Measurements from ENCODE around the gene FAM3A. TPM values are rescaled to one million over a fixed set of nuclear protein-coding genes. Genes with fewer than 3 reads are reported as not detected.
A peak's percentile ranks its signal among the peaks of the same experiment; 100 is the strongest.

The FAM3A gene
- total RNA-seq, 1 experiment from 2014 or later: 25.0 TPM

DNA sequence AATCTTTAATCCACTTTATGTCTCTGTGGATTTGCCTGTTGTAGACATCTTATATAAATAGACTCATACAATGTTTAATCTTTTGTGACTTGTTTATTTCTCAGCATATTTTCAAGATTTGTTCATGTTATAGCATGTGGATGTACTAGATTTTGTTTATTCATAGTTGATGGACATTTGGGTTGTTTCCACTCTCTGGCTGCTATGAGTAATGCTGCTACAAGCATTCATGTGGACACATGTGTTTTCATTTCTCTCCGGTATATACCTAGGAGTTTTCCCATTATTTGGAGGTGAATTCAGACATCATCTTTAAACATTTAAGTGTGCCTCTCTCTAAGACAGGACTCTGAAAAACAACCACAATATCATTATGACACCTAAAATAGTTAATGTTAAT is 33.7 kb upstream of the FAM3A start (continued):
- TF ChIP-seq, protein P1, sequence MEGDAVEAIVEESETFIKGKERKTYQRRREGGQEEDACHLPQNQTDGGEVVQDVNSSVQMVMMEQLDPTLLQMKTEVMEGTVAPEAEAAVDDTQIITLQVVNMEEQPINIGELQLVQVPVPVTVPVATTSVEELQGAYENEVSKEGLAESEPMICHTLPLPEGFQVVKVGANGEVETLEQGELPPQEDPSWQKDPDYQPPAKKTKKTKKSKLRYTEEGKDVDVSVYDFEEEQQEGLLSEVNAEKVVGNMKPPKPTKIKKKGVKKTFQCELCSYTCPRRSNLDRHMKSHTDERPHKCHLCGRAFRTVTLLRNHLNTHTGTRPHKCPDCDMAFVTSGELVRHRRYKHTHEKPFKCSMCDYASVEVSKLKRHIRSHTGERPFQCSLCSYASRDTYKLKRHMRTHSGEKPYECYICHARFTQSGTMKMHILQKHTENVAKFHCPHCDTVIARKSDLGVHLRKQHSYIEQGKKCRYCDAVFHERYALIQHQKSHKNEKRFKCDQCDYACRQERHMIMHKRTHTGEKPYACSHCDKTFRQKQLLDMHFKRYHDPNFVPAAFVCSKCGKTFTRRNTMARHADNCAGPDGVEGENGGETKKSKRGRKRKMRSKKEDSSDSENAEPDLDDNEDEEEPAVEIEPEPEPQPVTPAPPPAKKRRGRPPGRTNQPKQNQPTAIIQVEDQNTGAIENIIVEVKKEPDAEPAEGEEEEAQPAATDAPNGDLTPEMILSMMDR (IDR thresholded peaks at IDR 0.05): no peak
- TF ChIP-seq, protein P2, sequence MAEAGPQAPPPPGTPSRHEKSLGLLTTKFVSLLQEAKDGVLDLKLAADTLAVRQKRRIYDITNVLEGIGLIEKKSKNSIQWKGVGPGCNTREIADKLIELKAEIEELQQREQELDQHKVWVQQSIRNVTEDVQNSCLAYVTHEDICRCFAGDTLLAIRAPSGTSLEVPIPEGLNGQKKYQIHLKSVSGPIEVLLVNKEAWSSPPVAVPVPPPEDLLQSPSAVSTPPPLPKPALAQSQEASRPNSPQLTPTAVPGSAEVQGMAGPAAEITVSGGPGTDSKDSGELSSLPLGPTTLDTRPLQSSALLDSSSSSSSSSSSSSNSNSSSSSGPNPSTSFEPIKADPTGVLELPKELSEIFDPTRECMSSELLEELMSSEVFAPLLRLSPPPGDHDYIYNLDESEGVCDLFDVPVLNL (CRISPR knock-in tag; IDR thresholded peaks at IDR 0.05; ENCODE audit: borderline replicate concordance, low read depth): no peak

DNA sequence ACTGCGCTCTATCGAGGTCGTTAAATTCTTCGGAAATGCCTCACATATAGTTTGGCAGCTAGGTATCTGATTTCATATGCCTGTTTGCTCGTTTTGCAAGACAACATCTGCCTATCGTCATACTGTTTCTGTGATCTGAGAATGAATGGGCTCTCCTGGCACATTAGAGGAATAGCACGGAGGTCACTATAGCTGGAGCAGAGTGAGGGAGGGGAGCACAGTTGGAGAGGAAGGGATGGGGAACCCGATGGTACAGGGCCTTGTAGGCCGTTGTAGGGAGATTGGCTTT is 31.9 kb upstream of the FAM3A start:
- H3K9me3 Mint-ChIP-seq: no peaks in the 10 kb centered on the region
- H3K27ac Mint-ChIP-seq: peak overlapping the region; percentile 98
- POLR2A ChIA-PET: interaction anchor here (1.6 kb wide), 1 partner anchor 30 kb away, joined by 3 read pairs; no protein-coding TSS in a partner anchor

More for the DNA sequence above, 31.9 kb upstream of the FAM3A start:
- Mint-ChIP-seq H3K4me3 (peak overlapping the region; percentile 97), H3K36me3 (peaks cover 7% of the 10 kb centered on the region), H3K4me1 (peaks cover 11% of the 10 kb centered on the region), H3K27me3 (ENCODE audit: low read depth) (no peaks in the 10 kb centered on the region)
- CTCF ChIA-PET: interaction anchor here (1.0 kb wide), 2 partner anchors 58 to 175 kb away, joined by 3 to 7 read pairs; partner anchors contain the start of gene SLC10A3
- ATAC-seq: no peak
- no peak for DNase-seq (ENCODE audit: low spot score)
- TF ChIP-seq ZBTB21 (CRISPR knock-in tag; IDR thresholded peaks at IDR 0.05; ENCODE audit: borderline replicate concordance) (no peak), ZNF263 (CRISPR knock-in tag; IDR thresholded peaks at IDR 0.05; ENCODE audit: low read depth) (no peak), KAT7 (CRISPR knock-in tag; IDR thresholded peaks at IDR 0.05; ENCODE audit: borderline replicate concordance) (no peak), FOXP1 (CRISPR knock-in tag; IDR thresholded peaks at IDR 0.05; ENCODE audit: borderline replicate concordance) (no peak), ZNF396 (CRISPR knock-in tag; IDR thresholded peaks at IDR 0.05; ENCODE audit: borderline replicate concordance) (no peak), NFATC4 (CRISPR knock-in tag; IDR thresholded peaks at IDR 0.05) (no peak), TP53 (CRISPR knock-in tag; IDR thresholded peaks at IDR 0.05) (no peak), CBFB (CRISPR knock-in tag; IDR thresholded peaks at IDR 0.05; ENCODE audit: low read depth) (no peak), EMX1 (CRISPR knock-in tag; IDR thresholded peaks at IDR 0.05) (no peak), ZNF121 (CRISPR knock-in tag; IDR thresholded peaks at IDR 0.05) (no peak), ELF4 (CRISPR knock-in tag; IDR thresholded peaks at IDR 0.05; ENCODE audit: low read depth) (no peak), ZNF138 (CRISPR knock-in tag; conservative IDR thresholded peaks at IDR 0.05) (no peak)
- TF ChIP-seq, protein P3, sequence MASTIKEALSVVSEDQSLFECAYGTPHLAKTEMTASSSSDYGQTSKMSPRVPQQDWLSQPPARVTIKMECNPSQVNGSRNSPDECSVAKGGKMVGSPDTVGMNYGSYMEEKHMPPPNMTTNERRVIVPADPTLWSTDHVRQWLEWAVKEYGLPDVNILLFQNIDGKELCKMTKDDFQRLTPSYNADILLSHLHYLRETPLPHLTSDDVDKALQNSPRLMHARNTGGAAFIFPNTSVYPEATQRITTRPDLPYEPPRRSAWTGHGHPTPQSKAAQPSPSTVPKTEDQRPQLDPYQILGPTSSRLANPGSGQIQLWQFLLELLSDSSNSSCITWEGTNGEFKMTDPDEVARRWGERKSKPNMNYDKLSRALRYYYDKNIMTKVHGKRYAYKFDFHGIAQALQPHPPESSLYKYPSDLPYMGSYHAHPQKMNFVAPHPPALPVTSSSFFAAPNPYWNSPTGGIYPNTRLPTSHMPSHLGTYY (CRISPR knock-in tag; IDR thresholded peaks at IDR 0.05): no peak
- TF ChIP-seq, protein P4, sequence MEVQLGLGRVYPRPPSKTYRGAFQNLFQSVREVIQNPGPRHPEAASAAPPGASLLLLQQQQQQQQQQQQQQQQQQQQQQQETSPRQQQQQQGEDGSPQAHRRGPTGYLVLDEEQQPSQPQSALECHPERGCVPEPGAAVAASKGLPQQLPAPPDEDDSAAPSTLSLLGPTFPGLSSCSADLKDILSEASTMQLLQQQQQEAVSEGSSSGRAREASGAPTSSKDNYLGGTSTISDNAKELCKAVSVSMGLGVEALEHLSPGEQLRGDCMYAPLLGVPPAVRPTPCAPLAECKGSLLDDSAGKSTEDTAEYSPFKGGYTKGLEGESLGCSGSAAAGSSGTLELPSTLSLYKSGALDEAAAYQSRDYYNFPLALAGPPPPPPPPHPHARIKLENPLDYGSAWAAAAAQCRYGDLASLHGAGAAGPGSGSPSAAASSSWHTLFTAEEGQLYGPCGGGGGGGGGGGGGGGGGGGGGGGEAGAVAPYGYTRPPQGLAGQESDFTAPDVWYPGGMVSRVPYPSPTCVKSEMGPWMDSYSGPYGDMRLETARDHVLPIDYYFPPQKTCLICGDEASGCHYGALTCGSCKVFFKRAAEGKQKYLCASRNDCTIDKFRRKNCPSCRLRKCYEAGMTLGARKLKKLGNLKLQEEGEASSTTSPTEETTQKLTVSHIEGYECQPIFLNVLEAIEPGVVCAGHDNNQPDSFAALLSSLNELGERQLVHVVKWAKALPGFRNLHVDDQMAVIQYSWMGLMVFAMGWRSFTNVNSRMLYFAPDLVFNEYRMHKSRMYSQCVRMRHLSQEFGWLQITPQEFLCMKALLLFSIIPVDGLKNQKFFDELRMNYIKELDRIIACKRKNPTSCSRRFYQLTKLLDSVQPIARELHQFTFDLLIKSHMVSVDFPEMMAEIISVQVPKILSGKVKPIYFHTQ (CRISPR knock-in tag; IDR thresholded peaks at IDR 0.05): no peak
- TF ChIP-seq, protein P5, sequence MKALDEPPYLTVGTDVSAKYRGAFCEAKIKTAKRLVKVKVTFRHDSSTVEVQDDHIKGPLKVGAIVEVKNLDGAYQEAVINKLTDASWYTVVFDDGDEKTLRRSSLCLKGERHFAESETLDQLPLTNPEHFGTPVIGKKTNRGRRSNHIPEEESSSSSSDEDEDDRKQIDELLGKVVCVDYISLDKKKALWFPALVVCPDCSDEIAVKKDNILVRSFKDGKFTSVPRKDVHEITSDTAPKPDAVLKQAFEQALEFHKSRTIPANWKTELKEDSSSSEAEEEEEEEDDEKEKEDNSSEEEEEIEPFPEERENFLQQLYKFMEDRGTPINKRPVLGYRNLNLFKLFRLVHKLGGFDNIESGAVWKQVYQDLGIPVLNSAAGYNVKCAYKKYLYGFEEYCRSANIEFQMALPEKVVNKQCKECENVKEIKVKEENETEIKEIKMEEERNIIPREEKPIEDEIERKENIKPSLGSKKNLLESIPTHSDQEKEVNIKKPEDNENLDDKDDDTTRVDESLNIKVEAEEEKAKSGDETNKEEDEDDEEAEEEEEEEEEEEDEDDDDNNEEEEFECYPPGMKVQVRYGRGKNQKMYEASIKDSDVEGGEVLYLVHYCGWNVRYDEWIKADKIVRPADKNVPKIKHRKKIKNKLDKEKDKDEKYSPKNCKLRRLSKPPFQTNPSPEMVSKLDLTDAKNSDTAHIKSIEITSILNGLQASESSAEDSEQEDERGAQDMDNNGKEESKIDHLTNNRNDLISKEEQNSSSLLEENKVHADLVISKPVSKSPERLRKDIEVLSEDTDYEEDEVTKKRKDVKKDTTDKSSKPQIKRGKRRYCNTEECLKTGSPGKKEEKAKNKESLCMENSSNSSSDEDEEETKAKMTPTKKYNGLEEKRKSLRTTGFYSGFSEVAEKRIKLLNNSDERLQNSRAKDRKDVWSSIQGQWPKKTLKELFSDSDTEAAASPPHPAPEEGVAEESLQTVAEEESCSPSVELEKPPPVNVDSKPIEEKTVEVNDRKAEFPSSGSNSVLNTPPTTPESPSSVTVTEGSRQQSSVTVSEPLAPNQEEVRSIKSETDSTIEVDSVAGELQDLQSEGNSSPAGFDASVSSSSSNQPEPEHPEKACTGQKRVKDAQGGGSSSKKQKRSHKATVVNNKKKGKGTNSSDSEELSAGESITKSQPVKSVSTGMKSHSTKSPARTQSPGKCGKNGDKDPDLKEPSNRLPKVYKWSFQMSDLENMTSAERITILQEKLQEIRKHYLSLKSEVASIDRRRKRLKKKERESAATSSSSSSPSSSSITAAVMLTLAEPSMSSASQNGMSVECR (CRISPR knock-in tag; IDR thresholded peaks at IDR 0.05; ENCODE audit: borderline replicate concordance): no peak
- TF ChIP-seq, protein P6, sequence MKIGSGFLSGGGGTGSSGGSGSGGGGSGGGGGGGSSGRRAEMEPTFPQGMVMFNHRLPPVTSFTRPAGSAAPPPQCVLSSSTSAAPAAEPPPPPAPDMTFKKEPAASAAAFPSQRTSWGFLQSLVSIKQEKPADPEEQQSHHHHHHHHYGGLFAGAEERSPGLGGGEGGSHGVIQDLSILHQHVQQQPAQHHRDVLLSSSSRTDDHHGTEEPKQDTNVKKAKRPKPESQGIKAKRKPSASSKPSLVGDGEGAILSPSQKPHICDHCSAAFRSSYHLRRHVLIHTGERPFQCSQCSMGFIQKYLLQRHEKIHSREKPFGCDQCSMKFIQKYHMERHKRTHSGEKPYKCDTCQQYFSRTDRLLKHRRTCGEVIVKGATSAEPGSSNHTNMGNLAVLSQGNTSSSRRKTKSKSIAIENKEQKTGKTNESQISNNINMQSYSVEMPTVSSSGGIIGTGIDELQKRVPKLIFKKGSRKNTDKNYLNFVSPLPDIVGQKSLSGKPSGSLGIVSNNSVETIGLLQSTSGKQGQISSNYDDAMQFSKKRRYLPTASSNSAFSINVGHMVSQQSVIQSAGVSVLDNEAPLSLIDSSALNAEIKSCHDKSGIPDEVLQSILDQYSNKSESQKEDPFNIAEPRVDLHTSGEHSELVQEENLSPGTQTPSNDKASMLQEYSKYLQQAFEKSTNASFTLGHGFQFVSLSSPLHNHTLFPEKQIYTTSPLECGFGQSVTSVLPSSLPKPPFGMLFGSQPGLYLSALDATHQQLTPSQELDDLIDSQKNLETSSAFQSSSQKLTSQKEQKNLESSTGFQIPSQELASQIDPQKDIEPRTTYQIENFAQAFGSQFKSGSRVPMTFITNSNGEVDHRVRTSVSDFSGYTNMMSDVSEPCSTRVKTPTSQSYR (CRISPR knock-in tag; IDR thresholded peaks at IDR 0.05): no peak
- TF ChIP-seq, protein P7, sequence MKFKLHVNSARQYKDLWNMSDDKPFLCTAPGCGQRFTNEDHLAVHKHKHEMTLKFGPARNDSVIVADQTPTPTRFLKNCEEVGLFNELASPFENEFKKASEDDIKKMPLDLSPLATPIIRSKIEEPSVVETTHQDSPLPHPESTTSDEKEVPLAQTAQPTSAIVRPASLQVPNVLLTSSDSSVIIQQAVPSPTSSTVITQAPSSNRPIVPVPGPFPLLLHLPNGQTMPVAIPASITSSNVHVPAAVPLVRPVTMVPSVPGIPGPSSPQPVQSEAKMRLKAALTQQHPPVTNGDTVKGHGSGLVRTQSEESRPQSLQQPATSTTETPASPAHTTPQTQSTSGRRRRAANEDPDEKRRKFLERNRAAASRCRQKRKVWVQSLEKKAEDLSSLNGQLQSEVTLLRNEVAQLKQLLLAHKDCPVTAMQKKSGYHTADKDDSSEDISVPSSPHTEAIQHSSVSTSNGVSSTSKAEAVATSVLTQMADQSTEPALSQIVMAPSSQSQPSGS (CRISPR knock-in tag; IDR thresholded peaks at IDR 0.05; ENCODE audit: borderline replicate concordance, low read depth): no peak
